Measurements from ENCODE around the gene SLC2A11.

The SLC2A11 gene

GRCh38 chr22:23837496-23837859 lies 20.2 kb upstream of the SLC2A11 start:
- H3K4me3 ChIP-seq (ENCODE audit: low read depth, low read length): no peak overlapping the region

GRCh38 chr22:23837911-23838680 lies 19.6 kb upstream of the SLC2A11 start:
- H3K4me3 ChIP-seq (ENCODE audit: low read depth, low read length): peak overlapping the region; percentile 55
- 0 out of 2 replicates have a peak, but pooled peaks have one; percentile 5 for TF ChIP-seq MAX (IDR thresholded peaks at IDR 0.05; ENCODE audit: low read depth, low read length)
- peak; percentile 19; the same call in 1 of the 2 replicates for TF ChIP-seq MYC (IDR thresholded peaks at IDR 0.05; ENCODE audit: low read depth, low read length)
- TF ChIP-seq POLR2A (IDR thresholded peaks at IDR 0.05; ENCODE audit: extremely low read depth, insufficient read length): no peak
- peak; percentile 83 for DNase-seq (ENCODE audit: low read depth)

More at GRCh38 chr22:23837496-23837859, 20.2 kb upstream of the SLC2A11 start:
- no peak for DNase-seq (ENCODE audit: low read depth)
- no peak for TF ChIP-seq CTCF (IDR thresholded peaks at IDR 0.05; ENCODE audit: low read depth, low read length)
- TF ChIP-seq POLR2A (IDR thresholded peaks at IDR 0.05; ENCODE audit: extremely low read depth, insufficient read length): no peak
- no peak for TF ChIP-seq MYC (IDR thresholded peaks at IDR 0.05; ENCODE audit: low read depth, low read length)
- no peak for TF ChIP-seq MAX (IDR thresholded peaks at IDR 0.05; ENCODE audit: low read depth, low read length)

- TF ChIP-seq MAX (IDR thresholded peaks at IDR 0.05; ENCODE audit: low read depth, low read length): peak; percentile 99
- TF ChIP-seq POLR2A (IDR thresholded peaks at IDR 0.05; ENCODE audit: extremely low read depth, insufficient read length): no peak
- TF ChIP-seq CTCF (IDR thresholded peaks at IDR 0.05; ENCODE audit: low read depth, low read length): no peak
- peak; percentile 60; the same call in 1 of the 2 replicates for TF ChIP-seq MYC (IDR thresholded peaks at IDR 0.05; ENCODE audit: low read depth, low read length)
- peak within 1 kb of the TSS; percentile 55 for H3K4me3 ChIP-seq (ENCODE audit: low read depth, low read length)
- peak; percentile 99 for DNase-seq (ENCODE audit: low read depth)
Measured at GRCh38 chr22:23838681-23839468, 18.8 kb upstream of the SLC2A11 start, which contains the start of gene DERL3. Gene DERL3, minus strand, starts transcription at chr22:23839006. Its CDS starts 19 bp downstream, at chr22:23838987.

GRCh38 chr22:23840026-23840425 lies 17.6 kb upstream of the SLC2A11 start:
- no peak for DNase-seq (ENCODE audit: low read depth)
- TF ChIP-seq POLR2A (IDR thresholded peaks at IDR 0.05; ENCODE audit: extremely low read depth, insufficient read length): no peak
- TF ChIP-seq MAX (IDR thresholded peaks at IDR 0.05; ENCODE audit: low read depth, low read length): no peak
- no peak for TF ChIP-seq CTCF (IDR thresholded peaks at IDR 0.05; ENCODE audit: low read depth, low read length)
- no peak for TF ChIP-seq MYC (IDR thresholded peaks at IDR 0.05; ENCODE audit: low read depth, low read length)
- H3K4me3 ChIP-seq (ENCODE audit: low read depth, low read length): no peak overlapping the region

GRCh38 chr22:23841292-23841691 lies 16.4 kb upstream of the SLC2A11 start:
- TF ChIP-seq MYC (IDR thresholded peaks at IDR 0.05; ENCODE audit: low read depth, low read length): no peak
- no peak for TF ChIP-seq POLR2A (IDR thresholded peaks at IDR 0.05; ENCODE audit: extremely low read depth, insufficient read length)
- no peak for TF ChIP-seq CTCF (IDR thresholded peaks at IDR 0.05; ENCODE audit: low read depth, low read length)
- TF ChIP-seq MAX (IDR thresholded peaks at IDR 0.05; ENCODE audit: low read depth, low read length): no peak
- no peak overlapping the region for H3K4me3 ChIP-seq (ENCODE audit: low read depth, low read length)
- no peak for DNase-seq (ENCODE audit: low read depth)

Data from NB4 (cell line).